SHP77 (cell line): Measurements from ENCODE around the gene KDM5A.
"Not testable (repeated sequence)": the region's sequence is repeated elsewhere in the genome, so short reads cannot be mapped to it uniquely, and the experiment has no call there.

Experiments
- DNase-seq, 2 experiments: peaks; one replicate each; lab custom pipeline; 2025; lab: John Stamatoyannopoulos, UW

The KDM5A gene

GRCh38 chr12:332581-333205 lies 56.4 kb downstream of the KDM5A start:
- DNase-seq: no peak

- DNase-seq: no peak
Observed at GRCh38 chr12:331287-331686, 57.8 kb downstream of the KDM5A start.

GRCh38 chr12:325906-326305 lies 63.2 kb downstream of the KDM5A start:
- no peak for DNase-seq

- no peak for DNase-seq
Observed at GRCh38 chr12:323507-323906, 65.6 kb downstream of the KDM5A start.

- DNase-seq: no peak
Observed at GRCh38 chr12:321606-322326, 67.4 kb downstream of the KDM5A start.

GRCh38 chr12:318759-319515 lies 70.2 kb downstream of the KDM5A start:
- DNase-seq: no peak

GRCh38 chr12:308511-308910 lies 80.6 kb downstream of the KDM5A start:
- no peak for DNase-seq

- DNase-seq: no peak
Observed at GRCh38 chr12:307406-307805, 81.7 kb downstream of the KDM5A start.

GRCh38 chr12:304805-305204 lies 84.3 kb downstream of the KDM5A start:
- no peak for DNase-seq

- not testable (repeated sequence) for DNase-seq
Observed at GRCh38 chr12:302766-303165, 86.4 kb downstream of the KDM5A start.

- DNase-seq: not testable (repeated sequence)
Observed at GRCh38 chr12:300166-300565, 89.0 kb downstream of the KDM5A start.

- not testable (repeated sequence) for DNase-seq
Observed at GRCh38 chr12:299511-299910, 89.6 kb downstream of the KDM5A start.

GRCh38 chr12:298059-298458 lies 91.1 kb downstream of the KDM5A start:
- not testable (repeated sequence) for DNase-seq

GRCh38 chr12:295132-295531 lies 94.0 kb downstream of the KDM5A start:
- DNase-seq: no peak

- DNase-seq: no peak
Observed at GRCh38 chr12:293199-293598, 95.9 kb downstream of the KDM5A start.

GRCh38 chr12:292186-292585 lies 96.9 kb downstream of the KDM5A start:
- DNase-seq: no peak

- no peak for DNase-seq
Observed at GRCh38 chr12:291153-291723, 97.9 kb downstream of the KDM5A start.

GRCh38 chr12:288687-289086 lies 100.4 kb downstream of the KDM5A start:
- DNase-seq: no peak

- DNase-seq: no peak
Observed at GRCh38 chr12:286531-287300, 102.4 kb downstream of the KDM5A start.

GRCh38 chr12:278046-278445 lies 111.1 kb downstream of the KDM5A start:
- no peak for DNase-seq

- no peak for DNase-seq
Observed at GRCh38 chr12:275812-276211, 113.3 kb downstream of the KDM5A start.

GRCh38 chr12:273382-273781 lies 115.7 kb downstream of the KDM5A start:
- no peak for DNase-seq
